GM21381 (cell line): ENCODE measurements around the gene TMC7.

ENCODE experiments used
- ATAC-seq: cut with Tn5 transposase; IDR thresholded peaks from one replicate; pipeline ENCODE4 v1.9.1; 2021; ENCODE audit warnings: mild to moderate bottlenecking, moderate library complexity; ENCODE audit not compliant: unreplicated experiment

Gene TMC7

DNA sequence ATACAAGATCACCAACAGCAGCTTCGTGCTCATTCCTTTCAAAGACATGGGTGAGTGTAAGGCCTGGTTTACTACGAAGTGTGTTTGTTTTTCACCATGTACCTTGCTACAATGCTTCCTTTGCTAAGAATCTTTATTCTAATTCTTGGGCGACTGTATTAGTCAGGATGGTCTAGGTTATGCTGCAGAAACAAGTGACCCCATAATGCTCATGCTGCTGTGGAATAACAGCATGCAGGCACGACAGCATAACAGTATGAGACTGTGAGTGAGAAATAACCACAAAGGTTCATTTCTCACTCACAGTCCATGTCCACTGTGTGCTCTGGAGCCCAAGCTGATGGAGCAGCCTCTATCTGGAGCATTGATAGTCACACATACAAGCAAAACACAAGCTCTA, 38.0 kb downstream of the TMC7 start:
- ATAC-seq = no peak

DNA sequence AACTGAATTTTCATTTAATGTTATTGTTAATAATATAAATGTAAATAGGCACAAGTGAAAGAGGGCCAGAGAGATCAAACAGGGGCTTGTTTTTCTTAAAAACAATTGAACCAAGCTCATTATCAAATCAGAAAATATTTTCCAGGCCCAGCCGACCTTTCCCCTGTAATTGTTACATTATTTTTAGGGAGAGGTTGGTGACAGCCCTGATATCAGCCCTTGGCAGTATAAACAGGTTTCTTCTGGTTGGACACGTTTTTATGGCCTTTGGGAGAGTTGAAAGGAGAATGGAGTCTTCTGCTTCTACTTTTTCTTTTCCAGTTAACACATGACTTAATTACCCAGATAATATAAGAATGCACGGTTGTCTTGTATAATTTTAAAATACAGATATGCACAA, 43.7 kb downstream of the TMC7 start:
- no peak for ATAC-seq

DNA sequence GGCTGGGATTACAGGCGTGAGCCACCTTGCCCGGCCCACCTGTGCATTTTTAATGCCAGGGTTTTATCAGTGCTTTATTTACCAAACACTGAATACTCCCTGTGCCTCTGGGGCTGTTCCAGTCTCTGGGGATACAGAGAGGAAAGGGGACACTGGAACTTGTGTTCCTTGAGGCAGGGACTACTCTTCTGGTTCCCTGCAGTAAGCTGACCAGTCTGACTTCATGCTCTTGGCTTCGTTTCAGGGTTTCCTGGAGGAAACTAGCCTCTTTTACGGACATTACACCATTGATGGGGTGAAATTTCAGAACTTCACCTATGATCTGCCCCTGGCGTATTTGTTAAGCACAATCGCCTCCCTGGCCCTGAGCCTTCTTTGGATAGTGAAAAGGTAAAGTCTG, 46.2 kb downstream of the TMC7 start:
- ATAC-seq = no peak

DNA sequence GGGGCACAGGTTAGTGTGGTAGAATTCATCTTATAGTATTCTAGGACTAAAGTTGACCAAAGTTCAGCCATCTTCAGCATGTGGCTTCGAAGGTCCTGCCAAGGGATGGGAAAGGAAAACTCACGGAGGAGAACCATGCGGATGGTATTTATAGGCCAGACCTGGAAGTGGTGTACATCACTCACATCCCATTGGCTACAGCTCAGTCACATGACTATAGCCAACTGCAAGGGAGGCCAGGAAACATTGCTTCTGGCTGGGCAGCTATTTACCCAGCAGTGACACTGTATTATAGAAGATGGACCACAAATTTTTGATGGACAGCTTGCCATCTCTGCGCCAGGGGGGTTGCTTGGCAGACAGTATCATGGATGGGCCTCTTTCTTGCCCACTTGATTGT, 48.0 kb downstream of the TMC7 start:
- ATAC-seq = no peak

DNA sequence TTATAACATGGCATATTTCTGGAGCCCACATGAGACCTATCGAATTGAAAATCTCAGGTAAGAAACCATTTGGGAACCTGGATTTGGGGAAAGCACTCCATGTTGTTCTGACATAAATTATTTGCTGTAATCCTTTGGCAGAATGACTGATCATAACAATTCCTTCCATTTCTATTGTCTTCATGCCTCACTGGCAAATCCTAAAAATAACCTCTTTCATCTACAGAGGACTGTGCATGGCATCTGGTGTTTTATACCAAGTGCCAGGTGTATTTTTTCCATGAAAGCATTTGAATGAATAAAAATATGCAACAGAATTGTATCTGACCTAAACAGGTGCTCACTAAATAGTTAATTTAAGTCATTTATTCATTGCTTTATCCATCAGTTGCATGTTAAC, 50.0 kb downstream of the TMC7 start:
- no peak for ATAC-seq

DNA sequence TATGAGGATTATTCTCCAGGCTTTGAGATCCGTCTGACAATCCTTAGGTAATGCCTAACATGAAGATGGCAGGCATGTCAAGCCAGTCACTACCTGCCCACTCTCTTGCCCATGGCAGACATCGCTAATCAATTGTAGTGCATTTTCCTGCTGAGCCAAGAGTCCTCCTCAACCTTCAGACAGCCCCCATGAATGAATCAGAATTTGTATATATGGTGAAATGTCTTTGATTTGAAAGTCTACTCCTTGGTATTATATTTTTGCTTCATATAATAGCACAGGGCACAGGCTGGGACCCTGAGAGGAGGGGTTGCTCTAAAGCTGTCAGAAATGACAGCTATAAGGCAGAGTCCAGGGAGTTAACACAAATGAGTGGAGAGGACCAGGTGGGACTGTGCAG, 56.7 kb downstream of the TMC7 start:
- no peak for ATAC-seq

DNA sequence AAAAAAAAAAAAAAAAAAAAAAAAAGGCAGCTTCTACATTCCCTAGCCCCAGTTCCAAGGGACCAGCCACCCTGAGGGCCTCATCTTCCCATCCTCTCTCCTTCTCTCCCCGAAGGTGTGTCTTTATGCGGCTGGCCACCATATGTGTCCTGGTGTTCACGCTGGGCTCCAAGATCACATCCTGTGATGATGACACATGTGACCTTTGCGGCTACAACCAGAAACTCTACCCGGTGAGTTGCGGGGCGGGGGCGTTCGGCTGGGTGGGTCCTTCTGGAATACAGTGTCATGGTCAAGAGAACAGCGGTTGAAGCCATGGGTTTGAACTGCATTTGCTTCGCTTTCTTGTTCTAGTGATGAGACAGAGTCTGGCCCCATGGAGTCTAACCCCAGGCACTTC, 61.0 kb downstream of the TMC7 start:
- no peak for ATAC-seq

DNA sequence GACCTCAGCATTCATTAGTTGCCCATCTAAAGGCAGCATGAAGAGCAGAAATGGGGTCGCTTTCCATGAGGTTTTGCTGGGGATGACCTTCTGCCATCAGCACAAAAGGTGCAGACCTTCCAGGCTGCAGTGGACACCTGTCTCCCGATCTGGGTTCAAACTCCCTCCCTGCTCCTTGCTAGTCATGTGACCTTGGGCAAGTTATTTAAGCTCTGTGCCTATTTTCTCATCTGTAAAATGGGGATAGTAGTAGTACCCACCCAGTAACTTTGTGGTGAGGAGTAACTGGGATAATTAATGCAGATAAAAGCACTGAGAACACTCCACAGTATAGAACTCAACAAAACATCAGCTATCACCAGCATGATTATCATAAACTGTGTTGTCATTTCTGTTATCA, 62.3 kb downstream of the TMC7 start:
- ATAC-seq = no peak

DNA sequence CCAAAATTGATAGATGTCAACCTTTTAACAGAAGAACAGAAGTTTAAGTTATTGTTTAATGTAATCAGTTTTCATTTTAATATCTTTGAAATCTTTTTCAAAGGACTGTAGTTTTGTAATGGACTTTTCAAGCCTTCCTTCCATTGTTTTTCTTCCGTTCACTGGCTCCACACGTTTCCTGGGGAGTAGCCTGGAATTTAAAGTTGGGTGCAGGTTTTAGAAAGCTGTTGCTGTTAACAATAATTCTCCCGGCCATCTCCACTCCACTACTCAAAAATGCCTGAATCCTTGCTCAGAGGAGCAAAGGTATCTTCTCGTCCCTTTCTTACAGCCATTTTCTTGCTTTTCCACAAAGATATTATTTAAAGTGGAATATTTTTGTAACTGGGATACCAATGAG, 79.0 kb downstream of the TMC7 start:
- no peak for ATAC-seq

DNA sequence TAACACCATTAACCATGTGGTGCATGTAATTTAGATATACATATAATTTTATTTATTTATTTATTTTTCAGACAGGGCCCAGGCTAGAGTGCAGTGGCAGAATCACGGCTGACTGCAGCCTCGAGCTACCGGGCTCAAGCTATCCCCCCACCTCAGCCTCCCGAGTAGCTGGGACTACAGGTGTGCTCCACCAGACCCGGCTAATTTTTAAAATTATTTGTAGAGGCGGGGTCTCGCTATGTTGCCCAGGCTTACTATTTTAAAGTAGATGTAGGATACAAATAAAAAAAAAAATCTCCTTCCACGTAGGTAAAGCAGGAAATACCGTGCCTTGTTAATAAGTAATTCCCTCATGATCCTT, 83.2 kb downstream of the TMC7 start:
- no peak for ATAC-seq

DNA sequence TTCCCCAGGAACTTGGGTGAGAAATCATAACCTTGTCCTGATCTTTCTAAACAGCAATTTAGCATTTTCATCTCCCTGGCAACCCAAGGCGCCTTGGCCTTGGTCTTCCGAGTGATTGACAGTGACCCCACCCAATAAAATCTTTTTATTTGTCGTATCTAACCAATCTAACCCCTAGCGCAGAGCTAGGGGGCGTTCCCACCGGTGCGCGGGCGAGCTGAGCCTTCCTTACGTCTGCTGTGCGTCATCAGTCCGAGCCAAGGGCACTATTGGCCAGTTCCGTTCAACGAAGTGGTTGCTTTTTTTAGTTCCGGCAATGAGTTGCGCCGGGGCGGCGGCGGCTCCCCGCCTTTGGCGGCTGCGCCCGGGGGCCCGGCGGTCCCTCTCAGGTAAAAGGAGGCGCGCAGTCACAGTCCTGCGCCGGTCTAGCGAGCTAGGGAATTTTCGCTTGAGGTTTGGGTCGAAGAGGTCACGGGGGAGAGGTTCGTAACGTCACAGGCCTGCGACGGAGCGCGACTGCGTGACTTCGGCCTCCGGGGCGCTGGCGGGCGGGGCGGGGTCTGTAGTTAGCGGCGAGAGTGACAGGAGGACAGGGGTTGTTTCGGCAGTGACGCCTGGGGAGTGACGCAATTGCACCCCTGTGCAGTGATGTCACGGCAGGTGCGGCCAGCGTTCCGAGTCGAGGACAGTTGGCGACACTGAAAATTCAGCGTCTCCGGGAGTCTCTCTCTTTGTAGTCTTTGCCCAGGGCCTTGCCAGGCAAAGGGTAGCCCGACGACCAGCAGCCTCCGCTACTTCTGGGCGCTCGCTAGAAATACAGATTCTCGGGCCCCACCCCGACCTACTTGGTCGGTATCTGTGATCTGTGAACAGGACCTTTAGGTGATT, 83.9 kb downstream of the TMC7 start, which contains the start of gene COQ7:
Gene COQ7 (plus strand): TSS at position 266 of the 888 bp plus-strand sequence. CDS start 51 bp downstream, at position 317.
- ATAC-seq = peak; percentile 85

DNA sequence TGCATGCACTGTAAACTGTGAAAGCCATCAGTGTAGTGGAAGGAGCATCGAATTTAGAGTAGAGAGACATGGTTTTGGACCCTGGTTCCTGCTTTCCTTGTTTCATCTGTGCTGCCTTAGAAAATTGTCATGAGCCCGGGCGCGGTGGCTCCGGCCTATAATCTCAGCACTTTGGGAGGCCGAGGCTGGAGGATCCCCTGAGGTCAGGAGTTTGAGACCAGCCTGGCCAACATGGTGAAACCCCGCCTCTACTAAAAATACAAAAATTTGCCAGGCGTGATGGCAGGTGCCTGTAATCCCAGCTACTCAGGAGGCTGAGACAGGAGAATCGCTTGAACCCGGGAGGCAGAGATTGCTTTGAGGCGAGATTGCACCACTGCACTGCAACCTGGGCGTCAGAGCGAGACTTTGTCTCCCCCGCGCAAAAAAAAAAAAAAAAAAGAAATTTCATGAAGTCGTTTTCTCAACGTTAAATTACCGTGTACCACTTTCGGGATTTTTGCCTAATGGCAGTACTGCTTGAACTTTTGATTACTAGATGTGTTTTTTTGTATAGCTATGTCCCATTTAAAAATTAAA, 84.6 kb downstream of the TMC7 start:
- ATAC-seq = no peak

DNA sequence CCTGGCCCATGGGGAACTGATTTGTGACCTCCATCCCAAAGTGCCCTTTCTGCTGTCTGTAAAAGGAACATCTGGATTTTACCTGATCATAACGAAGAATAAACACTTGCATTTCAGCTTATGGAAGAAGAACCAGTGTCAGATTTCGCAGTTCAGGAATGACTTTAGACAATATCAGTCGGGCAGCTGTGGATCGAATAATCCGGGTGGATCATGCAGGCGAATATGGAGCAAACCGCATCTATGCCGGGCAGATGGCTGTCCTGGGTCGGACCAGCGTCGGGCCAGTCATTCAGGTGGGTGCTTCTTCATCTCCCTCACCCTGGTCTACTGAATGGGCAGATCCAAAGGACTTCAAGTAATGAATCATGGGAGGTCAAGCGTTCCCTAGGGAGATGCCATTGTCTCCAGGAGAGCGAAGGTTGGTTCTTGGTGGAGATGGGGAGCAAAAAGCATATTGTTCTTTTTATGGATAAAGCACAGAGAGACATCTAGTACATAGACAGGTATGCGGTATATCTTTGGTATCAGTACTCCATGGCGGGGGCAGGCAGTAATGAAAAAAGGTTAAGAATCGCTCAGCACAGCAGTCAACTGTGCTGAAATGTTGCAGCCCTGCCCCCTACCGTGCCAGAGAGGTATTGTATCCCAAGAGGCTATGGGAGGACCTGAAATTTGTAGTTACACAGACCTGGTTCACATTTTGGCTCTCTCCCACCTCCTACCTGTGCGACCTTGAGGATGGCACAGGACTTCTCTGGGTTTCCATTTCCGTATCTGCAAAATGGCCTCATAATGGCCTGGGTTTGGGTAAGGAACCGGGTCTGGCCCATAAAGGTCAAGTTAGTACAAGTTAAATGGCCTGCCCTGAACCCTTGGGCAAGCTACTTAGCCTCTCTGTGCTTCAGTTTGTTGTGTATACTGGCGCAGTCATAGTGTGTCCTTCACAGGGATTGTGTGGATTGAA, 88.4 kb downstream of the TMC7 start:
- ATAC-seq = no peak

DNA sequence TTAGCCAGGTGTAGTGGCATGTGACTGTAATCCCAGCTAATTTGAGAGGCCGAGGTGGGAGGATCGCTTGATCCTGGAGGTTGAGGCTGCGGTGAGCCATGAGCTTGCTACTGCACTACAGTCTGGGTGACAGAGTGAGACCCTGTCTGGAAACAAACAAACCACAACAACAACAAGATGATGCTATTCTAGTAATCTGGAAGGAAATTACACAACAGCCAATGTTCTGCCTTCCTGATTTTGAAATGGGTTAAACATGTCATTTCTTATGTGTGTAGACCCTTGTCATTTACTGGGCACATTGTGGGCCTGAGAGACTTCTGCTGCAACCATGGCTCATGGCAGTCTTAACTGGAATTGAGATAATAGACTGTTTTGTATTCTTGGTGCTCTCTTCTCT, 89.6 kb downstream of the TMC7 start:
- ATAC-seq = no peak

DNA sequence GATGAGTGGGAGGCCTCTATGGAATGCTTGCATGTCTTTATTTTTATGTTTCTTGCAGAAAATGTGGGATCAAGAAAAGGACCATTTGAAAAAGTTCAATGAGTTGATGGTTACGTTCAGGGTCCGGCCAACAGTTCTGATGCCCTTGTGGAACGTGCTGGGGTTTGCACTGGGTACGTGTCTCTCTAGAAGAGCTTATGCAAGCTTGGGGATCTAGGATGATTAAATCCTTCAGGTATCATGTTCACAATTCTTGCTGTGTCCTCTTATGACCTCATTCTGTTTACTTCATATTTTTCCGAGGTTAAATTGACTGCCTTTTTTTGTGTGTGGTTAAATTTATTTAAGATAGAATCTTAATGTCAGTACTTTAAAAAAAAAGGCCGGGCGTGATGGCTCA, 90.1 kb downstream of the TMC7 start:
- no peak for ATAC-seq

DNA sequence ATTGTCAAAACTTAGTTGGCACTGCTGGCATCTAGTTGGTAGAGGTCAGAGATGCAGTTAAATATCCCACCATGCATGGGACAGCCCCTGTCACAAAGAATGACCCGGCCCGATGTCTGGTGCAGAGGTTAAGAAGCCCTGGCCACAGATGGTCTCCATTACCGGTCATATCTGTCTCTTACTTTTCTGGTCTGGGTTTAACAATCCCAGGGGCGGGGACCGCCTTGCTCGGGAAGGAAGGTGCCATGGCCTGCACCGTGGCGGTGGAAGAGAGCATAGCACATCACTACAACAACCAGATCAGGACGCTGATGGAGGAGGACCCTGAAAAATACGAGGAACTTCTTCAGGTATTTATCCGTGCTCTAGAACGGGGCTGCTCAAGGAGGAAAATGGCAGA, 91.8 kb downstream of the TMC7 start:
- no peak for ATAC-seq

DNA sequence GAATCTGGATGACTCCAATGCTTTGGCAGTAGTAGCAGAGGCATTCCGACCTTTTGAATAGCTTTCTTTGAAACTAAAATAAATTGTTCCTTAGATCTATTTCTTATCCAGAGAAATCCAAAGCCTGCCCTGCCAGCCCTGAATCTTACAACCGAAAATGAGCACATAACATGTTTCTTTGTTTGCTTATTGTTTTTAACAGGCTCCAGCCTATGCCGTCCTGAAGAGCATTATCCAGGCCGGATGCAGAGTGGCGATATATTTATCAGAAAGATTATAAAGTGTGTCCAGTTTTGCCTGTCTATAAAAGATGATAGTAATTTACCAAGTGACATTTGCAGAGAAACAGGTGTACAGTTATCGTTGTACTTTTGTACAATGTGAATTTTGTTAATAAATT, 94.1 kb downstream of the TMC7 start:
- no peak for ATAC-seq

DNA sequence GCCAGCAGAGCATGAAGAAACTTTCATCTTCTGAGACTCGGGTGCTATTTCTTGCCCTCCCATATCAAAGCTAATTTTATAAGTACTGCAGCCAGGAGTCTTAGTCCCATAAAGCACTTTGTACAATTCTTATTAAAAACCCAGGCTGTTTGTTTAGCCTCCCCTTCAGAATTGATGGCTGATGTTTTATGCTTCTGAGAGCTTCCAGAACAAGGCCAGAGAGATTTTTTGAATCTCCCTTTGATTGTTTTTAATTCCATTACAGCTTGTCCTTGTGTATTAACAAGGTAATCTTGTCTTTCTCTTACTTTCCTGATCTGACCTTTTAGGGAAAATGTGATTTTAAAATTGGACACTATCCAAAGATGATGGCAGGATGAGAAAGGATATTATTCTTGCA, 99.9 kb downstream of the TMC7 start:
- ATAC-seq = no peak

DNA sequence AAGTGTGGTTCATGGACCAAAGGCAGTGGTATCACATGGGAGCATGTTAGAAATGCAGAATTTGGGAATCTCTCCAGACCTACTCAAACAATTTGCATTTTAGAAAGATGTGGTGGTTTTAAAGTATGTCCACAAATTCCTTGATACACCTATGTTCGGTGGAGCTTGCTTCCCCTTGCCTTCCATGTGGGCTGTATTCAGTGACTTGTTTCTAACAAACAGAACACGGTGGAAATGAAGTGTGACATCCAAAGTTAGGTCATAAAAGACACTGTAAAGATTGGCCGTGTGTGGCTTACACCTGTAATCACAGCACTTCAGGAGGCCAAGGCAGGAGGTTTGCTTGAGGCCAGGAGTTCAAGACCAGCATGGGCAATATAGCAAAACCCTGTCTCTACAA, 100.4 kb downstream of the TMC7 start:
- ATAC-seq = no peak

DNA sequence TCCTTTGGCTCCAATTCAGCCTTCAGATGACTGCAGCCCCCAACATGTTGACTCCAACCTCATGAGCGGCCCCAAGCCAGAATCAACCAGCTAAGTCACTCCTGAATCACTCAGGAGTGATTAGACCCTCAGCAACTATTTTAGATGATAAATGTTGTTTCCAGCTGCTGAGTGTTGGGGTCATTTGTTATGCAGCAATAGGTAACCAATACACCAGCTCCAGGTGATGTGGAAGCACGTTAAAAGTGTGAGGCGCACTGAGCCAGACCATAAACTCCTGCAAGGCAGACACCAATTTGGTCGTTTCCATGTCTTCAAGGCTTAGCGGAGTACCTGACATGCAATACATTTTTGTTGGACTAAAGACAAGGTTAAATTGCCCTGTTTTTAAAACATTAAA, 101.1 kb downstream of the TMC7 start:
- no peak for ATAC-seq

DNA sequence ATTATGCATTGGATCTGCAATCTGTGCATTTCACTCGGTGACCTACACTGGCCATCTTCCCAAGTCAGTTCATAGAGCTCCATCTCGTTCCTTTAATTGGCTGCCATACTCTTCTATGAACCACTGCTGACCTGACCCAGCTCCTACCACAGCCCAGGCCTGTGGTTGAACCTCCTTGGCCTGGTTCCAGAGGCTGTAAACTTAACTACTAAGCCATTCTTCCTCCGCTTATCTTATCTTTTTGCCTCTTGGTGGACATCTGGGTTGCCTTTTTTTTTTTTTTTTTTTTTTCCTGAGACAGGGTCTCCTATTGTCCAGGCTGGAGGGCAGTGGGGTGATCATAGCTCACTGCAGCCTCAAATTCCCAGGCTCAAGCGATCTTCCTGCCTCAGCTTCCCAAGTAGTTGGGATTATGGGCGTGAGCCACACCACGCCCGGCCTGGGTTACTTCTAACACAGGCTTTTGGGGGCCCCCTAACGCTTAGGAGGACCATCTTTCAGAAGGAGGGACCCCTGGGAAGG, 102.0 kb downstream of the TMC7 start:
- ATAC-seq = no peak
